ENCODE measurements around the gene LRP1B. TPM values are rescaled to one million over a fixed set of nuclear protein-coding genes. Genes with fewer than 3 reads are reported as not detected.

Gene LRP1B
- total and polyA plus RNA-seq, 4 donors = 0.01 to 0.84 (median 0.17) TPM

DNA sequence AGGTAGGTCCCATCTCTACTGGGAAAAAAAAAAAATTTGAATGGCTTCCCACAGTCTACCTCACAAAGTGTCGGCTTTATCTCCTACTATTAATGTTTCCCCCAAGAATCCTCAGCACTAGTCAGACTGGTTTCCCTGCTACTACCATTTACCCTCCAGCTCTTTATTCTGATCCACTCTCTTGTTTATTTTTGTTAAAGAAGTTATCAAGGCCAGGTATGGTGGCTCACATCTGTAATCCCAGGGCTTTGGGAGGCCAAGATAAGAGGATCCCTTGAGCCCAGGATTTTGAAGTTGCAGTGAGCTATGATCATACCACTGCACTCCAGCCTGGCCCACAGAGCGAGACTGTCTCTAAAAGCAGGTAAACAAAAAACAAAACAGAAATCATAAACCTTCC, 1275.3 kb downstream of the LRP1B start:
- 80% methylated on average over 2 of the region's 2 CpGs for WGBS

DNA sequence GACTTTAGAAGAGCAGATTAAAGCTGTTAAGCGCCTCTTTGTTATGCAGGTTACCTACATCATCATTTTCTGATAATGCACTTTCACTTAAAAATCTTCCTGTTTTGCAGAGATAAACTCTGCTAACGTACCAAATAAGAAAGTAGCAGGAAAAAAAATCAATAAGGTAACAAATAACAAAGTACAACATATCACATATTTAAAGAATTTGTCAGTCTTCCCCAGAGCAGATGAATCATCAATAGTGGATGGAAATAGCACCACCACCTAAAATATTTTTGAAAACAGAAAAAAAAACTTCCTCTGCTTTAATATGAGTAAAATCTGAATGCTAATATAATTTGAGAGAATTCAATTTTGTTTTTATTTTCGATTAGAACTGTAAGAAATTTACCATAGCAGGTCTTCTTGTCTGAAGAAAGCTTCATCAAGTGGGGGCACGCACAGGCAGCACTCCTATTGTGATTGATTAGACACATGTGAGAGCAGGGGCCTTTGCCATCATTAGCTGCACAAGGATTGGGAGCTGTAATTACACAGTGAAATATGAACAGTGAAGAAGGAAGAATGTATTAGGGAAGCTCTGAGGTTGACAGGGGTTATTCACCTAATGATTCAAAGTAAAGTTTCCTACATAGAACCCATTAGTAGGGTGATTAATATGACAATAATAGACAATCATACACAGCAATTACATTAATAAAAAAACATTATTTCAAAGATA, 1279.4 kb downstream of the LRP1B start:
- Histone ChIP-seq H3K9me3 (ENCODE audit: control insufficient read depth in 4 of 4, low read length in 3 of 4) (no peaks in the 10 kb centered on the region), H3K9ac (ENCODE audit: low read depth in 1 of 2, low read length in 2 of 2) (no peak overlapping the region), H3K27ac (ENCODE audit: low read depth in 1 of 2, low read length in 2 of 2) (no peak overlapping the region), H3K27me3 (ENCODE audit: control insufficient read depth in 4 of 4, insufficient read depth in 4 of 4, low read length in 3 of 4) (no peaks in the 10 kb centered on the region), H3K4me1 (ENCODE audit: control insufficient read depth in 4 of 4, insufficient read depth in 4 of 4, low read length in 3 of 4) (no peaks in the 10 kb centered on the region), H3K36me3 (ENCODE audit: control insufficient read depth in 4 of 4, insufficient read depth in 3 of 4, low read depth in 1 of 4, low read length in 3 of 4) (no peaks in the 10 kb centered on the region), H3K4me3 (ENCODE audit: low read depth in 1 of 3, low read length in 3 of 3) (no peak overlapping the region)
- DNase-seq (ENCODE audit: low spot score) = no peak
- WGBS = 60% methylated on average over 4 of the region's 4 CpGs
- TF ChIP-seq YY1 (IDR thresholded peaks at IDR 0.05) (no peak), RAD21 (IDR thresholded peaks at IDR 0.05) (no peak), RXRA (IDR thresholded peaks at IDR 0.05) (no peak), HNF4A (conservative IDR thresholded peaks at IDR 0.05) (no peak), TAF1 (conservative IDR thresholded peaks at IDR 0.05) (no peak), HNF4G (IDR thresholded peaks at IDR 0.05) (no peak), GABPA (IDR thresholded peaks at IDR 0.05 in 1 of 2, conservative IDR thresholded peaks at IDR 0.05 in 1 of 2) (no peak), EGR1 (IDR thresholded peaks at IDR 0.05; ENCODE audit: low read depth in 2 of 2) (no peak), FOXA2 (IDR thresholded peaks at IDR 0.05) (no peak)
- TF ChIP-seq, protein P1, sequence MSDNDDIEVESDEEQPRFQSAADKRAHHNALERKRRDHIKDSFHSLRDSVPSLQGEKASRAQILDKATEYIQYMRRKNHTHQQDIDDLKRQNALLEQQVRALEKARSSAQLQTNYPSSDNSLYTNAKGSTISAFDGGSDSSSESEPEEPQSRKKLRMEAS (IDR thresholded peaks at IDR 0.05) = no peak
- TF ChIP-seq, protein P2, sequence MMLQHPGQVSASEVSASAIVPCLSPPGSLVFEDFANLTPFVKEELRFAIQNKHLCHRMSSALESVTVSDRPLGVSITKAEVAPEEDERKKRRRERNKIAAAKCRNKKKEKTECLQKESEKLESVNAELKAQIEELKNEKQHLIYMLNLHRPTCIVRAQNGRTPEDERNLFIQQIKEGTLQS (IDR thresholded peaks at IDR 0.05) = no peak
- TF ChIP-seq, protein P3, sequence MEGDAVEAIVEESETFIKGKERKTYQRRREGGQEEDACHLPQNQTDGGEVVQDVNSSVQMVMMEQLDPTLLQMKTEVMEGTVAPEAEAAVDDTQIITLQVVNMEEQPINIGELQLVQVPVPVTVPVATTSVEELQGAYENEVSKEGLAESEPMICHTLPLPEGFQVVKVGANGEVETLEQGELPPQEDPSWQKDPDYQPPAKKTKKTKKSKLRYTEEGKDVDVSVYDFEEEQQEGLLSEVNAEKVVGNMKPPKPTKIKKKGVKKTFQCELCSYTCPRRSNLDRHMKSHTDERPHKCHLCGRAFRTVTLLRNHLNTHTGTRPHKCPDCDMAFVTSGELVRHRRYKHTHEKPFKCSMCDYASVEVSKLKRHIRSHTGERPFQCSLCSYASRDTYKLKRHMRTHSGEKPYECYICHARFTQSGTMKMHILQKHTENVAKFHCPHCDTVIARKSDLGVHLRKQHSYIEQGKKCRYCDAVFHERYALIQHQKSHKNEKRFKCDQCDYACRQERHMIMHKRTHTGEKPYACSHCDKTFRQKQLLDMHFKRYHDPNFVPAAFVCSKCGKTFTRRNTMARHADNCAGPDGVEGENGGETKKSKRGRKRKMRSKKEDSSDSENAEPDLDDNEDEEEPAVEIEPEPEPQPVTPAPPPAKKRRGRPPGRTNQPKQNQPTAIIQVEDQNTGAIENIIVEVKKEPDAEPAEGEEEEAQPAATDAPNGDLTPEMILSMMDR (IDR thresholded peaks at IDR 0.05; ENCODE audit: low read depth, low read length, missing input control) = no peak

More for the DNA sequence above, 1275.3 kb downstream of the LRP1B start:
- no peak for DNase-seq (ENCODE audit: low spot score)
- H3K9me3 ChIP-seq (ENCODE audit: control insufficient read depth in 4 of 4, low read length in 3 of 4) = no peaks in the 10 kb centered on the region
- H3K4me3 ChIP-seq (ENCODE audit: low read depth in 1 of 3, low read length in 3 of 3) = no peak overlapping the region
- H3K27me3 ChIP-seq (ENCODE audit: control insufficient read depth in 4 of 4, insufficient read depth in 4 of 4, low read length in 3 of 4) = no peaks in the 10 kb centered on the region
- no peak for TF ChIP-seq JUND (IDR thresholded peaks at IDR 0.05)
- TF ChIP-seq NR2F2 (IDR thresholded peaks at IDR 0.05) = no peak
- no peak for TF ChIP-seq RXRA (IDR thresholded peaks at IDR 0.05)
- TF ChIP-seq HNF4G (IDR thresholded peaks at IDR 0.05) = no peak
- TF ChIP-seq GABPA (IDR thresholded peaks at IDR 0.05 in 1 of 2, conservative IDR thresholded peaks at IDR 0.05 in 1 of 2) = no peak
- TF ChIP-seq, protein P4, sequence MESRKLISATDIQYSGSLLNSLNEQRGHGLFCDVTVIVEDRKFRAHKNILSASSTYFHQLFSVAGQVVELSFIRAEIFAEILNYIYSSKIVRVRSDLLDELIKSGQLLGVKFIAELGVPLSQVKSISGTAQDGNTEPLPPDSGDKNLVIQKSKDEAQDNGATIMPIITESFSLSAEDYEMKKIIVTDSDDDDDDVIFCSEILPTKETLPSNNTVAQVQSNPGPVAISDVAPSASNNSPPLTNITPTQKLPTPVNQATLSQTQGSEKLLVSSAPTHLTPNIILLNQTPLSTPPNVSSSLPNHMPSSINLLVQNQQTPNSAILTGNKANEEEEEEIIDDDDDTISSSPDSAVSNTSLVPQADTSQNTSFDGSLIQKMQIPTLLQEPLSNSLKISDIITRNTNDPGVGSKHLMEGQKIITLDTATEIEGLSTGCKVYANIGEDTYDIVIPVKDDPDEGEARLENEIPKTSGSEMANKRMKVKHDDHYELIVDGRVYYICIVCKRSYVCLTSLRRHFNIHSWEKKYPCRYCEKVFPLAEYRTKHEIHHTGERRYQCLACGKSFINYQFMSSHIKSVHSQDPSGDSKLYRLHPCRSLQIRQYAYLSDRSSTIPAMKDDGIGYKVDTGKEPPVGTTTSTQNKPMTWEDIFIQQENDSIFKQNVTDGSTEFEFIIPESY (IDR thresholded peaks at IDR 0.05) = no peak
- TF ChIP-seq, protein P2 (IDR thresholded peaks at IDR 0.05) = no peak
- no peak for TF ChIP-seq SP1 (IDR thresholded peaks at IDR 0.05)
- no peak for TF ChIP-seq YY1 (IDR thresholded peaks at IDR 0.05)
- TF ChIP-seq RAD21 (IDR thresholded peaks at IDR 0.05) = no peak
- TF ChIP-seq, protein P3 (IDR thresholded peaks at IDR 0.05; ENCODE audit: low read depth, low read length, missing input control) = no peak
- TF ChIP-seq, protein P1 (IDR thresholded peaks at IDR 0.05) = no peak
- TF ChIP-seq HNF4A (conservative IDR thresholded peaks at IDR 0.05) = no peak
- no peaks in the 10 kb centered on the region for H3K36me3 ChIP-seq (ENCODE audit: control insufficient read depth in 4 of 4, insufficient read depth in 3 of 4, low read depth in 1 of 4, low read length in 3 of 4)
- no peak overlapping the region for H3K9ac ChIP-seq (ENCODE audit: low read depth in 1 of 2, low read length in 2 of 2)
- H3K27ac ChIP-seq (ENCODE audit: low read depth in 1 of 2, low read length in 2 of 2) = no peak overlapping the region
- no peaks in the 10 kb centered on the region for H3K4me1 ChIP-seq (ENCODE audit: control insufficient read depth in 4 of 4, insufficient read depth in 4 of 4, low read length in 3 of 4)
